ENCODE measurements around the gene SRRM5. TPM values are rescaled to one million over a fixed set of nuclear protein-coding genes. Genes with fewer than 3 reads are reported as not detected.
A peak's percentile ranks its signal among the peaks of the same experiment; 100 is the strongest.

SRRM5 gene
- total and polyA plus RNA-seq, 2 of the 13 experiments (the other 11 are each of a cell fraction or from before 2014, with no cell fraction given) = 0.11 to 0.16 TPM

DNA sequence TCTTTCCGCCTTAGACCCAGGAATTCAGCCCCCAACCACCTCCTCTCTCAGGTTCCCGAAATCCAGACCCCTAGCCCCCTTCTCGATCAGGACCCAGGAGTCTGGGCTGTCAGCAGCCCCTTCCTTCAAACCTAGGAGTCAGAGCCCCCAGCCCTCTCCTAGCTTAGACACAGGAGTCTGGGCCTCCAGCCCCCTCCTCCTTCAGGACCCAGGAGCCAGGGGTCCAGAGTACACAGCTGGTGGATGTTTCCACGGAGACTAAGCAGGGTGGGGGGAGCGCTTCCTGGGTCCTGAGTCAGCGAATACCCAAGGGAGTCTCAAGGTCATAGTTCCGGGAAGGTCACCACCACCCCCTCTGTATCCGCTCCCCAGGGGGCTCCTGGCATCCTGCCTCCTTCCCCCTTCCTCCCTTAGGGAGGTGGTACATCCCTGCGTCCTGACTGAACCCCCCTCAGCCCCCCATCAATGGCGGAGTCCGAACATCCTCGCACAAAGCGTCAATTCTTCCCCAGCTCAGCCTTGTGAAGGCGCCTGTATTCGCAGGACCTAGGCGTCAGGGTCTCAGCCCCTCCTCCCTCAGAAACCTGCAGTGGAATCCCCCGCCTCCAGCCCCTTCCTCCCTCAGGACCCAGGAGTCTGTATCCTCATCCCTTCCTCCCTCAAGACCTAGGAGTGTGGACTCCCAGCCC, 23.1 kb downstream of the SRRM5 start (continued):
- no peak for TF ChIP-seq WIZ (CRISPR knock-in tag; IDR thresholded peaks at IDR 0.05)
- TF ChIP-seq ZFP91 (CRISPR knock-in tag; IDR thresholded peaks at IDR 0.05; ENCODE audit: borderline replicate concordance) = peak; percentile 80; the same call in 1 of the 2 replicates
- no peak for TF ChIP-seq SOX13 (IDR thresholded peaks at IDR 0.05)
- TF ChIP-seq SOX13 (CRISPR knock-in tag; conservative IDR thresholded peaks at IDR 0.05 in 1 of 2, IDR thresholded peaks at IDR 0.05 in 1 of 2) = peak in 1 of 2 experiments; percentile 28; a peak in 1 of 4 replicates
- no peak for TF ChIP-seq GZF1 (CRISPR knock-in tag; IDR thresholded peaks at IDR 0.05)
- TF ChIP-seq ZNF557 (CRISPR knock-in tag; IDR thresholded peaks at IDR 0.05) = no peak; the same call in 1 of the 2 replicates
- peak; percentile 94 for TF ChIP-seq MAFF (IDR thresholded peaks at IDR 0.05; ENCODE audit: low read depth, low read length)
- TF ChIP-seq LCORL (IDR thresholded peaks at IDR 0.05) = no peak
- TF ChIP-seq LCORL (CRISPR knock-in tag; IDR thresholded peaks at IDR 0.05) = no peak
- TF ChIP-seq, protein P1, sequence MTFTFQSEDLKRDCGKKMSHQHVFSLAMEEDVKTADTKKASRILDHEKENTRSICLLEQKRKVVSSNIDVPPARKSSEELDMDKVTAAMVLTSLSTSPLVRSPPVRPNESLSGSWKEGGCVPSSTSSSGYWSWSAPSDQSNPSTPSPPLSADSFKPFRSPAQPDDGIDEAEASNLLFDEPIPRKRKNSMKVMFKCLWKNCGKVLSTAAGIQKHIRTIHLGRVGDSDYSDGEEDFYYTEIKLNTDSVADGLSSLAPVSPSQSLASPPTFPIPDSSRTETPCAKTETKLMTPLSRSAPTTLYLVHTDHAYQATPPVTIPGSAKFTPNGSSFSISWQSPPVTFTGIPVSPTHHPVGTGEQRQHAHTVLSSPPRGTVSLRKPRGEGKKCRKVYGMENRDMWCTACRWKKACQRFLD (CRISPR knock-in tag; IDR thresholded peaks at IDR 0.05; ENCODE audit: borderline replicate concordance) = 0 out of 2 replicates have a peak, but pooled peaks have one; percentile 60
- no peak for TF ChIP-seq ZNF264 (CRISPR knock-in tag; IDR thresholded peaks at IDR 0.05)
- no peak for TF ChIP-seq MTERF4 (CRISPR knock-in tag; IDR thresholded peaks at IDR 0.05)
- TF ChIP-seq KDM6A (CRISPR knock-in tag; IDR thresholded peaks at IDR 0.05; ENCODE audit: low read depth) = peak; percentile 54; the same call in 1 of the 2 replicates
- 0 out of 2 replicates have a peak, but pooled peaks have one; percentile 32 for TF ChIP-seq MED1 (CRISPR knock-in tag; IDR thresholded peaks at IDR 0.05)
- TF ChIP-seq TAF1 (CRISPR knock-in tag; IDR thresholded peaks at IDR 0.05) = peak; percentile 25; the same call in 1 of the 2 replicates
- 0 out of 2 replicates have a peak, but pooled peaks have one; percentile 49 for TF ChIP-seq ZFP36L1 (CRISPR knock-in tag; IDR thresholded peaks at IDR 0.05)
- TF ChIP-seq FOXO1 (CRISPR knock-in tag; IDR thresholded peaks at IDR 0.05) = 0 out of 2 replicates have a peak, but pooled peaks have one; percentile 40
- TF ChIP-seq, protein P2, sequence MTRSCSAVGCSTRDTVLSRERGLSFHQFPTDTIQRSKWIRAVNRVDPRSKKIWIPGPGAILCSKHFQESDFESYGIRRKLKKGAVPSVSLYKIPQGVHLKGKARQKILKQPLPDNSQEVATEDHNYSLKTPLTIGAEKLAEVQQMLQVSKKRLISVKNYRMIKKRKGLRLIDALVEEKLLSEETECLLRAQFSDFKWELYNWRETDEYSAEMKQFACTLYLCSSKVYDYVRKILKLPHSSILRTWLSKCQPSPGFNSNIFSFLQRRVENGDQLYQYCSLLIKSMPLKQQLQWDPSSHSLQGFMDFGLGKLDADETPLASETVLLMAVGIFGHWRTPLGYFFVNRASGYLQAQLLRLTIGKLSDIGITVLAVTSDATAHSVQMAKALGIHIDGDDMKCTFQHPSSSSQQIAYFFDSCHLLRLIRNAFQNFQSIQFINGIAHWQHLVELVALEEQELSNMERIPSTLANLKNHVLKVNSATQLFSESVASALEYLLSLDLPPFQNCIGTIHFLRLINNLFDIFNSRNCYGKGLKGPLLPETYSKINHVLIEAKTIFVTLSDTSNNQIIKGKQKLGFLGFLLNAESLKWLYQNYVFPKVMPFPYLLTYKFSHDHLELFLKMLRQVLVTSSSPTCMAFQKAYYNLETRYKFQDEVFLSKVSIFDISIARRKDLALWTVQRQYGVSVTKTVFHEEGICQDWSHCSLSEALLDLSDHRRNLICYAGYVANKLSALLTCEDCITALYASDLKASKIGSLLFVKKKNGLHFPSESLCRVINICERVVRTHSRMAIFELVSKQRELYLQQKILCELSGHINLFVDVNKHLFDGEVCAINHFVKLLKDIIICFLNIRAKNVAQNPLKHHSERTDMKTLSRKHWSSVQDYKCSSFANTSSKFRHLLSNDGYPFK (CRISPR knock-in tag; IDR thresholded peaks at IDR 0.05; ENCODE audit: borderline replicate concordance) = peak; percentile 73; the same call in 1 of the 2 replicates
- TF ChIP-seq, protein P3, sequence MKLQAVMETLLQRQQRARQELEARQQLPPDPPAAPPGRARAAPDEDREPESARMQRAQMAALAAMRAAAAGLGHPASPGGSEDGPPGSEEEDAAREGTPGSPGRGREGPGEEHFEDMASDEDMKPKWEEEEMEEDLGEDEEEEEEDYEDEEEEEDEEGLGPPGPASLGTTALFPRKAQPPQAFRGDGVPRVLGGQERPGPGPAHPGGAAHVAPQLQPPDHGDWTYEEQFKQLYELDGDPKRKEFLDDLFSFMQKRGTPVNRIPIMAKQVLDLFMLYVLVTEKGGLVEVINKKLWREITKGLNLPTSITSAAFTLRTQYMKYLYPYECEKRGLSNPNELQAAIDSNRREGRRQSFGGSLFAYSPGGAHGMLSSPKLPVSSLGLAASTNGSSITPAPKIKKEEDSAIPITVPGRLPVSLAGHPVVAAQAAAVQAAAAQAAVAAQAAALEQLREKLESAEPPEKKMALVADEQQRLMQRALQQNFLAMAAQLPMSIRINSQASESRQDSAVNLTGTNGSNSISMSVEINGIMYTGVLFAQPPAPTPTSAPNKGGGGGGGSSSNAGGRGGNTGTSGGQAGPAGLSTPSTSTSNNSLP (IDR thresholded peaks at IDR 0.05; ENCODE audit: low read depth, low read length) = no peak

All from HepG2 (cell line).